Measurements from ENCODE around the gene ITPK1. TPM values are rescaled to one million over a fixed set of nuclear protein-coding genes. Genes with fewer than 3 reads are reported as not detected.

Gene ITPK1
- polyA plus RNA-seq, 2 donors, result 15.8 to 22.4 TPM

- 78 to 85% methylated on average over 22 of the region's 22 CpGs for WGBS, 2 donors
- Histone ChIP-seq H3K27me3 (ENCODE audit: control insufficient read depth in 1 of 2, insufficient read depth in 2 of 2, low read length in 2 of 2) (no peaks in the 10 kb centered on the region), H3K36me3 (ENCODE audit: control insufficient read depth in 2 of 2, insufficient read depth in 2 of 2, low read length in 1 of 2) (peaks cover 0 to 15% of the 10 kb centered on the region in 2 donors), H3K4me1 (ENCODE audit: control insufficient read depth in 2 of 2, insufficient read depth in 2 of 2, low read length in 1 of 2) (peaks cover 8 to 17% of the 10 kb centered on the region in 2 donors), H3K27ac (ENCODE audit: low read depth in 2 of 2, low read length in 1 of 2) (peak overlapping the region in 1 of 2 donors; percentile 1), H3K4me3 (ENCODE audit: low read depth in 1 of 2, low read length in 2 of 2) (no peak overlapping the region), H3K9me3 (ENCODE audit: control insufficient read depth in 2 of 2, insufficient read depth in 1 of 2, low read depth in 1 of 2, low read length in 1 of 2) (no peaks in the 10 kb centered on the region)
Observed at GRCh38 chr14:93011650-93012325, 103.9 kb downstream of the ITPK1 start.

DNA sequence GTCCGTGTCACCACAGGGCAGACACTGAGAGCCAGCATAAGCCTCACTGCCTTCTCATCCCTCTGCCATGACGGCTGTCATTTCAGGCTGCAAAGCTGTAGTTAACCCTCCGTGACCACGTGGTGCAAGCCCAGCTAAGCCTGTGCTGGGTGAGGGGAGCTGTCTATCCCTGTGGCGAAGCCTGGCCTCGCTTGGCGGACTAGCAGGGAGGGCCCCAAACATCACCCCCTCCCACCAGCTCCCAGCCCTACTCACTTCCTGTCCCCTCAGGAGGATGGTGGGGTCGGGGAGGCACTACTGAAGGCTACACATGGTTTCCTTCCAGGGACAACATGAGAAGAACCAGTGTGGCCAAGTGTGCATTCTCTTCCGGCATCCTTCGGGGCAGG is 104.6 kb downstream of the ITPK1 start:
- Histone ChIP-seq H3K4me1 (ENCODE audit: control insufficient read depth in 2 of 2, insufficient read depth in 2 of 2, low read length in 1 of 2) (peaks cover 8 to 21% of the 10 kb centered on the region in 2 donors), H3K36me3 (ENCODE audit: control insufficient read depth in 2 of 2, insufficient read depth in 2 of 2, low read length in 1 of 2) (peaks cover 0 to 9% of the 10 kb centered on the region in 2 donors), H3K9me3 (ENCODE audit: control insufficient read depth in 2 of 2, insufficient read depth in 1 of 2, low read depth in 1 of 2, low read length in 1 of 2) (no peaks in the 10 kb centered on the region), H3K27me3 (ENCODE audit: control insufficient read depth in 1 of 2, insufficient read depth in 2 of 2, low read length in 2 of 2) (no peaks in the 10 kb centered on the region), H3K4me3 (ENCODE audit: low read depth in 1 of 2, low read length in 2 of 2) (no peak overlapping the region), H3K27ac (ENCODE audit: low read depth in 2 of 2, low read length in 1 of 2) (no peak overlapping the region)
- WGBS, 2 donors, result 84 to 85% methylated on average over 10 of the region's 10 CpGs

DNA sequence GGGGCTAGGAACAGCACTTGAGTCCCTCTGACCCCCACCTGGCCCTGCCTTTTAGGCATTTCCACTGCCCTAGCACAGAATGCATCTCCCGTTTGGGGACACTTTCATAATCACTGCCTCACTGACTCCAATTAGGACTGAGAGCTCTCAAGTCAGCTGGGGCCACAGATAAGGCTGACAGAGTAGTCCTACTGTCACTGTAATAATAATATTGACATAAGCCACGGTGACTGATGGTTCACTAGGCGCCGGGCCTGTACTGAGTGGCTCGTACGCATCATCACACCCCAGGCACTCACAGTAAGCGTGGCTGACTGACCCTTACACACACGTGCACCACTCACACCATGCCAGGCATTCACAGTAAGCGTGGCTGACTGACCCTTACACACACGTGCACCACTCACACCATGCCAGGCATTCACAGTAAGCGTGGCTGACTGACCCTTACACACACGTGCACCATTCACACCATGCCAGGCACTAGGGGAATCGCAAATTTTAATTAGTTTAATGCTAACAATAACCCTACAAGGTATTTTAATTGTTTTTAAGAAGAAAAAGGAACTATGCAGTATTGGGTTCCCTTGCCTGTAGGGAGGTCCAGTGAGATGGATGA is 105.1 kb downstream of the ITPK1 start:
- Histone ChIP-seq H3K9me3 (ENCODE audit: control insufficient read depth in 2 of 2, insufficient read depth in 1 of 2, low read depth in 1 of 2, low read length in 1 of 2) (no peaks in the 10 kb centered on the region), H3K36me3 (ENCODE audit: control insufficient read depth in 2 of 2, insufficient read depth in 2 of 2, low read length in 1 of 2) (peaks cover 0 to 5% of the 10 kb centered on the region in 2 donors), H3K4me1 (ENCODE audit: control insufficient read depth in 2 of 2, insufficient read depth in 2 of 2, low read length in 1 of 2) (peaks cover 8 to 25% of the 10 kb centered on the region in 2 donors)

DNA sequence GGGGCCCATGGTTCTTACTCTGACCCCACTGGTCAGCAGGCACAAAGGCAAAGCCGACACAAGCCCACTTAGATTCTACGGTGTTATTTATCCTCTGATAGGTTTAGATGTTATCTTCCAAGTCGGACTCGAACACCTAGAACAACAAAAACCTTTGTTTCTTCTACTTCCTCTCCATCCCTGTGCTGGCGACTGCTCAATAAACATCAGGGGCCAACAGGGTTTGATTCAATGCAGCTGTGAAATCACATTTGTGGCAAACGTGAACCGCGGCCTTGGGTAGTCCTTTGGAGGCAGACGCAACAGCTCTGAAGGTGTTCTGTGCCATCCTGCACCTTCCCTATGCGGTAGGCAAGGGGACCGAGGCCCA is 105.6 kb downstream of the ITPK1 start:
- Histone ChIP-seq H3K4me3 (ENCODE audit: low read depth in 1 of 2, low read length in 2 of 2) (no peak overlapping the region), H3K4me1 (ENCODE audit: control insufficient read depth in 2 of 2, insufficient read depth in 2 of 2, low read length in 1 of 2) (peaks cover 8 to 28% of the 10 kb centered on the region in 2 donors), H3K27me3 (ENCODE audit: control insufficient read depth in 1 of 2, insufficient read depth in 2 of 2, low read length in 2 of 2) (no peaks in the 10 kb centered on the region), H3K9me3 (ENCODE audit: control insufficient read depth in 2 of 2, insufficient read depth in 1 of 2, low read depth in 1 of 2, low read length in 1 of 2) (no peaks in the 10 kb centered on the region), H3K36me3 (ENCODE audit: control insufficient read depth in 2 of 2, insufficient read depth in 2 of 2, low read length in 1 of 2) (peaks cover 0 to 2% of the 10 kb centered on the region in 2 donors), H3K27ac (ENCODE audit: low read depth in 2 of 2, low read length in 1 of 2) (no peak overlapping the region)
- 77 to 85% methylated on average over 11 of the region's 11 CpGs for WGBS, 2 donors

More for the DNA sequence above, 105.1 kb downstream of the ITPK1 start:
- Histone ChIP-seq H3K27me3 (ENCODE audit: control insufficient read depth in 1 of 2, insufficient read depth in 2 of 2, low read length in 2 of 2) (no peaks in the 10 kb centered on the region), H3K4me3 (ENCODE audit: low read depth in 1 of 2, low read length in 2 of 2) (no peak overlapping the region), H3K27ac (ENCODE audit: low read depth in 2 of 2, low read length in 1 of 2) (no peak overlapping the region)
- WGBS, 2 donors, result 79 to 83% methylated on average over 13 of the region's 13 CpGs

DNA sequence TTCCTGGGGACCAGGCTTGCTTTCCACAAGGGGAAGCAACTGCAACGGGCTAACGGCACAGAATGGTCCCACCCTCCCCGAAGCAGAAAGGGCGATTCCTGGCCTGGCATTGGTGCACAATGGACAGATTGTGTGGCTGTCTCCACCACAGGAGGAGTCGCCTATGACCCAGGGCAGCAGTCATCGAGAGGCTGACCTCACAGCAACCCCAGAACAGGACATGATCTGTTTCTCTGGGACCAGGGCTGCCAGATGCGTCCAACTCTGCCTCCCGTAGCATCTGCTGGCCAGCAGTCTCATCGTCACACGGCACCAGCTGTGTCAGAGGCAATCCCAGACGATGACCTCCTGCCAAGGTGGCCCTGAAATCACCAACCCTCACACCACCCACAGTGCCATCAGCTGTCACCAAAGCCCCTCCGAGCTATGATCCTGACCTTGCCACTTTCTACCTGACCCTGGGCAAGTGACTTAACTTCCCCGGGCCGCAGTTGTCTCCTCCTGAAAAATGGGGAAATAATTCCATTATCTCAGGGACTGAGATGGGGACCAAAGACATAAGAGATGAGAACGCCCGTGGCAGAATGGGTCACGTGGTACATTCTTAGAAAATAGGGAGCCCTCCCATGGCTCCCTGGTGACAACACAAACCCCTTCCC is 106.1 kb downstream of the ITPK1 start:
- Histone ChIP-seq H3K27me3 (ENCODE audit: control insufficient read depth in 1 of 2, insufficient read depth in 2 of 2, low read length in 2 of 2) (no peaks in the 10 kb centered on the region), H3K4me1 (ENCODE audit: control insufficient read depth in 2 of 2, insufficient read depth in 2 of 2, low read length in 1 of 2) (peaks cover 8 to 32% of the 10 kb centered on the region in 2 donors), H3K36me3 (ENCODE audit: control insufficient read depth in 2 of 2, insufficient read depth in 2 of 2, low read length in 1 of 2) (peaks cover 0 to 2% of the 10 kb centered on the region in 2 donors), H3K4me3 (ENCODE audit: low read depth in 1 of 2, low read length in 2 of 2) (no peak overlapping the region), H3K9me3 (ENCODE audit: control insufficient read depth in 2 of 2, insufficient read depth in 1 of 2, low read depth in 1 of 2, low read length in 1 of 2) (no peaks in the 10 kb centered on the region), H3K27ac (ENCODE audit: low read depth in 2 of 2, low read length in 1 of 2) (peak overlapping the region; percentile 14)
- 80 to 83% methylated on average over 17 of the region's 17 CpGs for WGBS, 2 donors

DNA sequence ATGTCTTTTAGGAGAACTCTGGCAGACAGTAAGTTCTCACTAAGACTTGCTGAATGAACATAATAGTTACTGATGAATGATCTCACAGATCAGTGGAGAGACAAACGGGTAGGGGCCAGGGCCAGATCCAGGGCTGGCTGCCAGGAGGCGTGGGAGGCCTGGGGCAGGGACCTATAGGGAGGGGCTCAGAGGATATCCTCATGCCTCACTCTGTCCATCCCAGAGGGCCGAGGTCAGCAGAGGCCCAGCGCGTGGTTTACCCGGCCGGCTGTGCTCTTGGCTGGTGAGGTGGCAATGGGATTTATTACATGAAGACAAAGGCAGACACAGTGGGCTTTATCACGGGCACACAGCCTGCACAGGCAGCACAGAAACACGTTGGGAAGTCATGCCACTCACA is 107.3 kb downstream of the ITPK1 start:
- 49 to 50% methylated on average over 9 of the region's 9 CpGs for WGBS, 2 donors
- peaks cover 12 to 37% of the 10 kb centered on the region in 2 donors for H3K4me1 ChIP-seq (ENCODE audit: control insufficient read depth in 2 of 2, insufficient read depth in 2 of 2, low read length in 1 of 2)
- no peaks in the 10 kb centered on the region for H3K9me3 ChIP-seq (ENCODE audit: control insufficient read depth in 2 of 2, insufficient read depth in 1 of 2, low read depth in 1 of 2, low read length in 1 of 2)
- H3K27me3 ChIP-seq (ENCODE audit: control insufficient read depth in 1 of 2, insufficient read depth in 2 of 2, low read length in 2 of 2), result no peaks in the 10 kb centered on the region
- H3K27ac ChIP-seq (ENCODE audit: low read depth in 2 of 2, low read length in 1 of 2), result peak overlapping the region in 1 of 2 donors; percentile 10
- H3K4me3 ChIP-seq (ENCODE audit: low read depth in 1 of 2, low read length in 2 of 2), result no peak overlapping the region
- H3K36me3 ChIP-seq (ENCODE audit: control insufficient read depth in 2 of 2, insufficient read depth in 2 of 2, low read length in 1 of 2), result peaks cover 0 to 2% of the 10 kb centered on the region in 2 donors

GRCh38 chr14:93007225-93007997 is 108.3 kb downstream of the ITPK1 start:
- no peaks in the 10 kb centered on the region for H3K9me3 ChIP-seq (ENCODE audit: control insufficient read depth in 2 of 2, insufficient read depth in 1 of 2, low read depth in 1 of 2, low read length in 1 of 2)
- 52 to 60% methylated on average over 15 of the region's 15 CpGs for WGBS, 2 donors
- H3K4me1 ChIP-seq (ENCODE audit: control insufficient read depth in 2 of 2, insufficient read depth in 2 of 2, low read length in 1 of 2), result peaks cover 17 to 40% of the 10 kb centered on the region in 2 donors
- no peak overlapping the region for H3K4me3 ChIP-seq (ENCODE audit: low read depth in 1 of 2, low read length in 2 of 2)
- H3K36me3 ChIP-seq (ENCODE audit: control insufficient read depth in 2 of 2, insufficient read depth in 2 of 2, low read length in 1 of 2), result peaks cover 0 to 2% of the 10 kb centered on the region in 2 donors
- peak overlapping the region; percentile 3 to 53 for H3K27ac ChIP-seq (ENCODE audit: low read depth in 2 of 2, low read length in 1 of 2)
- H3K27me3 ChIP-seq (ENCODE audit: control insufficient read depth in 1 of 2, insufficient read depth in 2 of 2, low read length in 2 of 2), result no peaks in the 10 kb centered on the region

- no peak overlapping the region for H3K4me3 ChIP-seq (ENCODE audit: low read depth in 1 of 2, low read length in 2 of 2)
- peaks cover 16 to 40% of the 10 kb centered on the region in 2 donors for H3K4me1 ChIP-seq (ENCODE audit: control insufficient read depth in 2 of 2, insufficient read depth in 2 of 2, low read length in 1 of 2)
- 66 to 71% methylated on average over 6 of the region's 6 CpGs for WGBS, 2 donors
- H3K27ac ChIP-seq (ENCODE audit: low read depth in 2 of 2, low read length in 1 of 2), result peak overlapping the region in 1 of 2 donors; percentile 53
- H3K27me3 ChIP-seq (ENCODE audit: control insufficient read depth in 1 of 2, insufficient read depth in 2 of 2, low read length in 2 of 2), result no peaks in the 10 kb centered on the region
- H3K36me3 ChIP-seq (ENCODE audit: control insufficient read depth in 2 of 2, insufficient read depth in 2 of 2, low read length in 1 of 2), result peaks cover 0 to 2% of the 10 kb centered on the region in 2 donors
- no peaks in the 10 kb centered on the region for H3K9me3 ChIP-seq (ENCODE audit: control insufficient read depth in 2 of 2, insufficient read depth in 1 of 2, low read depth in 1 of 2, low read length in 1 of 2)
Observed at GRCh38 chr14:93006567-93007051, 109.1 kb downstream of the ITPK1 start.

GRCh38 chr14:93005838-93006237 is 109.9 kb downstream of the ITPK1 start:
- peaks cover 0 to 2% of the 10 kb centered on the region in 2 donors for H3K36me3 ChIP-seq (ENCODE audit: control insufficient read depth in 2 of 2, insufficient read depth in 2 of 2, low read length in 1 of 2)
- no peaks in the 10 kb centered on the region for H3K9me3 ChIP-seq (ENCODE audit: control insufficient read depth in 2 of 2, insufficient read depth in 1 of 2, low read depth in 1 of 2, low read length in 1 of 2)
- 43 to 56% methylated on average over 8 of the region's 8 CpGs for WGBS, 2 donors
- peak overlapping the region in 1 of 2 donors; percentile 40 for H3K27ac ChIP-seq (ENCODE audit: low read depth in 2 of 2, low read length in 1 of 2)
- H3K4me3 ChIP-seq (ENCODE audit: low read depth in 1 of 2, low read length in 2 of 2), result no peak overlapping the region
- H3K27me3 ChIP-seq (ENCODE audit: control insufficient read depth in 1 of 2, insufficient read depth in 2 of 2, low read length in 2 of 2), result no peaks in the 10 kb centered on the region
- H3K4me1 ChIP-seq (ENCODE audit: control insufficient read depth in 2 of 2, insufficient read depth in 2 of 2, low read length in 1 of 2), result peaks cover 11 to 37% of the 10 kb centered on the region in 2 donors

Measured in esophagus (tissue), 2 donors.